IMR-90 (cell line): ENCODE data around the gene RTF1.

Source experiments
- BHLHE40 ChIP-seq: fragments of 150-350 bp; IDR thresholded peaks from 2 replicates; pipeline ENCODE4 v1.6.1; 2016; ENCODE audit warnings: mild to moderate bottlenecking, low read depth, low read length
- CEBPB ChIP-seq: IDR thresholded peaks from 2 replicates; pipeline ENCODE4 v1.6.1; 2012; ENCODE audit warnings: low read depth, low read length, improper control_type of control experiment
- MAFK ChIP-seq: IDR thresholded peaks from 2 replicates; pipeline ENCODE4 v1.6.1; 2012; ENCODE audit warnings: low read depth, low read length, improper control_type of control experiment
- POLR2A ChIP-seq: IDR thresholded peaks from 2 replicates; pipeline ENCODE4 v1.6.1; 2012; ENCODE audit warnings: mild to moderate bottlenecking, low read depth, low read length
- RAD21 ChIP-seq: IDR thresholded peaks from 2 replicates; pipeline ENCODE4 v1.6.1; 2012; ENCODE audit warnings: low read length, improper control_type of control experiment
- RCOR1 ChIP-seq: IDR thresholded peaks from 2 replicates; pipeline ENCODE4 v1.6.1; 2012; ENCODE audit warnings: mild to moderate bottlenecking, low read length, improper control_type of control experiment; ENCODE audit not compliant: insufficient replicate concordance
- TF ChIP-seq, protein P1 (sequence below): conservative IDR thresholded peaks from 2 replicates; pipeline ENCODE4 v1.5.1; 2012; ENCODE audit warnings: mild to moderate bottlenecking, low read depth, low read length, improper control_type of control experiment
- TF ChIP-seq, protein P2 (sequence below): fragments of 150-350 bp; IDR thresholded peaks from 2 replicates; pipeline ENCODE4 v1.6.1; 2016; ENCODE audit warnings: low read depth, mild to moderate bottlenecking, low read length, moderate library complexity, borderline replicate concordance

- TF ChIP-seq POLR2A (no peak), CEBPB (no peak), RAD21 (no peak), BHLHE40 (no peak), RCOR1 (no peak), MAFK (no peak)
- TF ChIP-seq, protein P1, sequence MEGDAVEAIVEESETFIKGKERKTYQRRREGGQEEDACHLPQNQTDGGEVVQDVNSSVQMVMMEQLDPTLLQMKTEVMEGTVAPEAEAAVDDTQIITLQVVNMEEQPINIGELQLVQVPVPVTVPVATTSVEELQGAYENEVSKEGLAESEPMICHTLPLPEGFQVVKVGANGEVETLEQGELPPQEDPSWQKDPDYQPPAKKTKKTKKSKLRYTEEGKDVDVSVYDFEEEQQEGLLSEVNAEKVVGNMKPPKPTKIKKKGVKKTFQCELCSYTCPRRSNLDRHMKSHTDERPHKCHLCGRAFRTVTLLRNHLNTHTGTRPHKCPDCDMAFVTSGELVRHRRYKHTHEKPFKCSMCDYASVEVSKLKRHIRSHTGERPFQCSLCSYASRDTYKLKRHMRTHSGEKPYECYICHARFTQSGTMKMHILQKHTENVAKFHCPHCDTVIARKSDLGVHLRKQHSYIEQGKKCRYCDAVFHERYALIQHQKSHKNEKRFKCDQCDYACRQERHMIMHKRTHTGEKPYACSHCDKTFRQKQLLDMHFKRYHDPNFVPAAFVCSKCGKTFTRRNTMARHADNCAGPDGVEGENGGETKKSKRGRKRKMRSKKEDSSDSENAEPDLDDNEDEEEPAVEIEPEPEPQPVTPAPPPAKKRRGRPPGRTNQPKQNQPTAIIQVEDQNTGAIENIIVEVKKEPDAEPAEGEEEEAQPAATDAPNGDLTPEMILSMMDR = no peak
- TF ChIP-seq, protein P2, sequence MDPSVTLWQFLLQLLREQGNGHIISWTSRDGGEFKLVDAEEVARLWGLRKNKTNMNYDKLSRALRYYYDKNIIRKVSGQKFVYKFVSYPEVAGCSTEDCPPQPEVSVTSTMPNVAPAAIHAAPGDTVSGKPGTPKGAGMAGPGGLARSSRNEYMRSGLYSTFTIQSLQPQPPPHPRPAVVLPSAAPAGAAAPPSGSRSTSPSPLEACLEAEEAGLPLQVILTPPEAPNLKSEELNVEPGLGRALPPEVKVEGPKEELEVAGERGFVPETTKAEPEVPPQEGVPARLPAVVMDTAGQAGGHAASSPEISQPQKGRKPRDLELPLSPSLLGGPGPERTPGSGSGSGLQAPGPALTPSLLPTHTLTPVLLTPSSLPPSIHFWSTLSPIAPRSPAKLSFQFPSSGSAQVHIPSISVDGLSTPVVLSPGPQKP = no peak
Observed at GRCh38 chr15:41489641-41490040, 72.7 kb downstream of the RTF1 start.
